Astrocyte (in vitro differentiated cells and primary cell): ENCODE results near the gene ZNF639. TPM values are rescaled to one million over a fixed set of nuclear protein-coding genes. Genes with fewer than 3 reads are reported as not detected.

Experiments used
- DNase-seq: peaks from one replicate; pipeline ENCODE4 v3.0.0-alpha.2; 2010; ENCODE audit warnings: low read depth
- FAIRE-seq: peaks from 2 replicates; lab custom pipeline; 2011; peaks lifted over from hg19 to GRCh38; lab: Jason Lieb, UNC
- H2AFZ ChIP-seq: 2 replicates; pipeline ENCODE4 v1.6.0; 2012; ENCODE audit warnings: low read depth, low read length, inconsistent platforms
- H3K27ac ChIP-seq: 2 replicates; pipeline ENCODE4 v1.5.1; 2011; ENCODE audit warnings: low read depth, low read length, inconsistent platforms
- H3K27me3 ChIP-seq: 2 replicates; pipeline ENCODE4 v1.6.0; 2011; ENCODE audit warnings: low read length, inconsistent platforms; ENCODE audit not compliant: insufficient read depth
- H3K36me3 ChIP-seq: 2 replicates; pipeline ENCODE4 v1.5.1; 2011; ENCODE audit warnings: low read length, inconsistent platforms; ENCODE audit not compliant: insufficient read depth
- H3K4me1 ChIP-seq: 2 replicates; pipeline ENCODE4 v1.5.1; 2011; ENCODE audit warnings: low read length, inconsistent platforms; ENCODE audit not compliant: insufficient read depth
- H3K4me2 ChIP-seq: 2 replicates; pipeline ENCODE4 v1.6.0; 2012; ENCODE audit warnings: low read length, inconsistent platforms
- H3K4me3 ChIP-seq: 2 replicates; pipeline ENCODE4 v1.5.1; 2011; ENCODE audit warnings: low read depth, mild to moderate bottlenecking, low read length, inconsistent platforms; ENCODE audit not compliant: insufficient read depth
- H3K79me2 ChIP-seq: 2 replicates; pipeline ENCODE4 v1.6.0; 2012; ENCODE audit warnings: mild to moderate bottlenecking, low read length, inconsistent platforms; ENCODE audit not compliant: insufficient read depth
- H3K9ac ChIP-seq: 2 replicates; pipeline ENCODE4 v1.6.0; 2012; ENCODE audit warnings: mild to moderate bottlenecking, low read length, inconsistent platforms
- H3K9me3 ChIP-seq: 2 replicates; pipeline ENCODE4 v1.5.1; 2012; ENCODE audit warnings: low read depth, mild to moderate bottlenecking, low read length, inconsistent platforms; ENCODE audit not compliant: insufficient read depth
- H4K20me1 ChIP-seq: 2 replicates; pipeline ENCODE4 v1.6.0; 2012; ENCODE audit warnings: low read length, inconsistent platforms; ENCODE audit not compliant: insufficient read depth
- H3K27ac Mint-ChIP-seq: one replicate; pipeline ENCODE4 v1.8.0; 2021; ENCODE audit warnings: mild to moderate bottlenecking, mixed read lengths; ENCODE audit not compliant: unreplicated experiment
- H3K27me3 Mint-ChIP-seq: one replicate; pipeline ENCODE4 v1.8.0; 2021; ENCODE audit warnings: low read depth, mixed read lengths; ENCODE audit not compliant: unreplicated experiment
- H3K36me3 Mint-ChIP-seq: one replicate; pipeline ENCODE4 v1.8.0; 2021; ENCODE audit warnings: low read depth, mixed read lengths; ENCODE audit not compliant: unreplicated experiment
- H3K4me1 Mint-ChIP-seq: one replicate; pipeline ENCODE4 v1.8.0; 2021; ENCODE audit warnings: low read depth, mixed read lengths; ENCODE audit not compliant: unreplicated experiment
- H3K4me3 Mint-ChIP-seq: one replicate; pipeline ENCODE4 v1.8.0; 2021; ENCODE audit warnings: mild to moderate bottlenecking, moderate library complexity, mixed read lengths; ENCODE audit not compliant: unreplicated experiment
- H3K9me3 Mint-ChIP-seq: one replicate; pipeline ENCODE4 v1.8.0; 2021; ENCODE audit warnings: mild to moderate bottlenecking, mixed read lengths; ENCODE audit not compliant: unreplicated experiment
- CTCF ChIP-seq: IDR thresholded peaks from 2 replicates; pipeline ENCODE4 v1.5.1; 2011; ENCODE audit warnings: low read depth, mild to moderate bottlenecking, inconsistent platforms, low read length, moderate library complexity; ENCODE audit not compliant: insufficient read depth
- EZH2 ChIP-seq: IDR thresholded peaks from 2 replicates; pipeline ENCODE4 v1.6.1; 2012; ENCODE audit warnings: mild to moderate bottlenecking, low read length, inconsistent platforms; ENCODE audit not compliant: insufficient read depth
- total RNA-seq: library from RNA; stranded (reverse); gene quantifications from 2 replicates; pipeline ENCODE4 v1.2.1, GENCODE V29; 2021

The ZNF639 gene
- total RNA-seq, 1 donor from 2014 or later: 34.4 TPM

- Mint-ChIP-seq H3K27ac (no peak overlapping the region), H3K9me3 (no peaks in the 10 kb centered on the region), H3K36me3 (peaks cover 12% of the 10 kb centered on the region), H3K4me1 (no peaks in the 10 kb centered on the region), H3K4me3 (no peak overlapping the region), H3K27me3 (no peaks in the 10 kb centered on the region)
- H3K79me2 ChIP-seq: no peaks in the 10 kb centered on the region
- FAIRE-seq (no peak), DNase-seq (no peak)
- TF ChIP-seq CTCF (no peak), EZH2 (no peak)
- H3K36me3 ChIP-seq: peaks cover 33% of the 10 kb centered on the region
- no peak overlapping the region for H3K27ac ChIP-seq
- H4K20me1 ChIP-seq: no peaks in the 10 kb centered on the region
- no peaks in the 10 kb centered on the region for H3K27me3 ChIP-seq
- H2AFZ ChIP-seq: no peak overlapping the region
- H3K4me1 ChIP-seq: no peaks in the 10 kb centered on the region
- no peaks in the 10 kb centered on the region for H3K9me3 ChIP-seq
- no peak overlapping the region for H3K9ac ChIP-seq
- no peak overlapping the region for H3K4me3 ChIP-seq
- H3K4me2 ChIP-seq: no peak overlapping the region
These were observed 53.6 kb downstream of the ZNF639 start for GRCh38 chr3:179376474-179376873.

Other genes starting within 250 kb of the ZNF639 start
- gene PIK3CA, start 174.7 kb upstream of the ZNF639 start, total RNA-seq: 28.0 and 29.7 TPM in 2 replicates
- gene KCNMB3, start 71.9 kb upstream of the ZNF639 start, total RNA-seq: 0.75 and 1.7 TPM in 2 replicates
- 53.1 and 57.7 TPM in 2 replicates for gene MFN1, start 24.7 kb downstream of the ZNF639 start, total RNA-seq
- gene GNB4, start 128.4 kb downstream of the ZNF639 start, total RNA-seq: 83.7 and 85.7 TPM in 2 replicates
- gene ACTL6A, start 239.9 kb downstream of the ZNF639 start, total RNA-seq: 43.2 and 47.0 TPM in 2 replicates